Uterus (tissue), 4 donors: ENCODE results near the gene ZCCHC7. TPM values are rescaled to one million over a fixed set of nuclear protein-coding genes. Genes with fewer than 3 reads are reported as not detected.
"Not testable (repeated sequence)": the region's sequence is repeated elsewhere in the genome, so short reads cannot be mapped to it uniquely, and the experiment has no call there.

Source experiments
- DNase-seq, 2 donors: peaks; one replicate each; pipeline ENCODE4 v3.0.0-alpha.2; 2019 to 2020
- H3K27ac ChIP-seq, 2 donors: fragments of 200-600 bp; sonication (generic); 1 replicate in 1 of 2; 2 replicates in 1 of 2; pipeline ENCODE4 v1.5.1; 2016 to 2018
- H3K27me3 ChIP-seq, 2 donors: fragments of 200-600 bp; sonication (generic); one replicate each; pipeline ENCODE4 v1.5.1; 2018 to 2019; ENCODE audit warnings: control low read depth in 1 of 2
- H3K36me3 ChIP-seq, 2 donors: fragments of 200-600 bp; sonication (generic); one replicate each; pipeline ENCODE4 v1.5.1; 2019; ENCODE audit warnings: control low read depth in 1 of 2
- H3K4me1 ChIP-seq, 2 donors: fragments of 200-600 bp; sonication (generic); one replicate each; pipeline ENCODE4 v1.5.1; 2018 to 2019; ENCODE audit warnings: control low read depth in 1 of 2
- H3K4me3 ChIP-seq, 2 donors: fragments of 200-600 bp; sonication (generic); 1 replicate in 1 of 2; 2 replicates in 1 of 2; pipeline ENCODE4 v1.5.1; 2018 to 2019; ENCODE audit warnings: mild to moderate bottlenecking in 1 of 2
- H3K9me3 ChIP-seq, 2 donors: fragments of 200-600 bp; sonication (generic); one replicate each; pipeline ENCODE4 v1.5.1; 2019; ENCODE audit warnings: control low read depth in 1 of 2
- CTCF ChIP-seq, 4 experiments: fragments of 200-600 bp in 2 of 4; fragments of 450-650 bp in 2 of 4; sonication (generic) in 2 of 4; IDR thresholded peaks; one replicate each; pipeline ENCODE4 v1.5.1; 2016 to 2019; ENCODE audit warnings: antibody characterized with exemption in 4 of 4, mild to moderate bottlenecking in 2 of 4, moderate library complexity in 1 of 4
- POLR2A ChIP-seq, 2 donors: fragments of 450-650 bp; IDR thresholded peaks; one replicate each; pipeline ENCODE4 v1.6.1; 2016; ENCODE audit warnings: antibody characterized with exemption in 2 of 2, mild to moderate bottlenecking in 1 of 2, moderate library complexity in 1 of 2
- intact Hi-C: fragments of 100-400 bp; cut with DNase I; formaldehyde crosslinking; loops from one replicate; pipeline ENCODE4 v1.15.1; 2023; ENCODE audit warnings: low total_unique reads
- total RNA-seq, 4 donors: library from RNA; depleted of rRNA in 3 of 4; stranded (reverse); fragments of >200 nt in 3 of 4; gene quantifications; one replicate each; pipeline versions ENCODE4 v1.1.0 to v1.2.4, GENCODE V29; 2014 to 2023
- donor health status: DM: yes; HTN: yes; CAD: no.

Gene ZCCHC7
- total RNA-seq, 4 donors from 2014 or later, result 15.6 to 37.4 (median 30.2) TPM

- no peaks in the 10 kb centered on the region for H3K27me3 ChIP-seq
- TF ChIP-seq POLR2A (IDR thresholded peaks at IDR 0.05) (no peak), CTCF (IDR thresholded peaks at IDR 0.05) (no peak)
- no peaks in the 10 kb centered on the region for H3K9me3 ChIP-seq
- H3K4me1 ChIP-seq, result peaks cover 0 to 3% of the 10 kb centered on the region in 2 donors
- DNase-seq, result no peak
- no peak overlapping the region for H3K27ac ChIP-seq
- no peaks in the 10 kb centered on the region for H3K36me3 ChIP-seq
- intact Hi-C loops, result no loop called here
- no peak overlapping the region for H3K4me3 ChIP-seq
These were observed 36.7 kb upstream of the ZCCHC7 start for GRCh38 chr9:37083654-37084053.

GRCh38 chr9:37085233-37085632, 35.1 kb upstream of the ZCCHC7 start:
- Histone ChIP-seq H3K4me3 (no peak overlapping the region), H3K27ac (no peak overlapping the region), H3K4me1 (peaks cover 0 to 3% of the 10 kb centered on the region in 2 donors), H3K36me3 (no peaks in the 10 kb centered on the region), H3K9me3 (no peaks in the 10 kb centered on the region), H3K27me3 (no peaks in the 10 kb centered on the region)
- TF ChIP-seq CTCF (IDR thresholded peaks at IDR 0.05), result no peak
- no peak for TF ChIP-seq POLR2A (IDR thresholded peaks at IDR 0.05)
- intact Hi-C loops, result no loop called here
- no peak for DNase-seq

GRCh38 chr9:37092714-37093295, 27.6 kb upstream of the ZCCHC7 start:
- H3K4me1 ChIP-seq, DNase-seq, H3K27ac ChIP-seq, H3K36me3 ChIP-seq, intact Hi-C loops, H3K27me3 ChIP-seq, H3K9me3 ChIP-seq, H3K4me3 ChIP-seq: not testable (repeated sequence)

- no peak for DNase-seq
- no peak overlapping the region for H3K27ac ChIP-seq
- no peak for TF ChIP-seq CTCF (IDR thresholded peaks at IDR 0.05)
- TF ChIP-seq POLR2A (IDR thresholded peaks at IDR 0.05), result no peak
- no peaks in the 10 kb centered on the region for H3K9me3 ChIP-seq
- H3K4me1 ChIP-seq, result no peaks in the 10 kb centered on the region
- no peak overlapping the region for H3K4me3 ChIP-seq
- H3K27me3 ChIP-seq, result no peaks in the 10 kb centered on the region
- intact Hi-C loops, result no loop called here
- H3K36me3 ChIP-seq, result no peaks in the 10 kb centered on the region
These were observed 25.6 kb upstream of the ZCCHC7 start for GRCh38 chr9:37094751-37095150.

GRCh38 chr9:37096628-37097027, 23.7 kb upstream of the ZCCHC7 start:
- no peaks in the 10 kb centered on the region for H3K9me3 ChIP-seq
- TF ChIP-seq POLR2A (IDR thresholded peaks at IDR 0.05) (no peak), CTCF (IDR thresholded peaks at IDR 0.05) (no peak)
- no peak overlapping the region for H3K4me3 ChIP-seq

GRCh38 chr9:37097294-37097693, 23.1 kb upstream of the ZCCHC7 start:
- H3K9me3 ChIP-seq, result no peaks in the 10 kb centered on the region
- TF ChIP-seq CTCF (IDR thresholded peaks at IDR 0.05) (no peak), POLR2A (IDR thresholded peaks at IDR 0.05) (no peak)

More at GRCh38 chr9:37096628-37097027, 23.7 kb upstream of the ZCCHC7 start:
- intact Hi-C loops, result no loop called here
- no peaks in the 10 kb centered on the region for H3K36me3 ChIP-seq
- no peak overlapping the region for H3K27ac ChIP-seq
- H3K27me3 ChIP-seq, result no peaks in the 10 kb centered on the region
- H3K4me1 ChIP-seq, result no peaks in the 10 kb centered on the region
- DNase-seq, result no peak

More at GRCh38 chr9:37097294-37097693, 23.1 kb upstream of the ZCCHC7 start:
- Histone ChIP-seq H3K36me3 (no peaks in the 10 kb centered on the region), H3K4me1 (no peaks in the 10 kb centered on the region), H3K27ac (no peak overlapping the region), H3K27me3 (no peaks in the 10 kb centered on the region), H3K4me3 (no peak overlapping the region)
- intact Hi-C loops, result no loop called here
- no peak for DNase-seq
